T47D (cell line): ENCODE data around the gene GMPR2.
"Not testable (repeated sequence)": the region's sequence is repeated elsewhere in the genome, so short reads cannot be mapped to it uniquely, and the experiment has no call there.

Source experiments
- DNase-seq, 2 experiments: peaks; one replicate each; pipeline versions ENCODE4 v3.0.0 to v3.0.0-alpha.2; 2011 to 2012; ENCODE audit warnings: low read depth in 1 of 2, low spot score in 1 of 2
- JUND ChIP-seq: IDR thresholded peaks from 2 replicates; pipeline ENCODE4 v1.6.1; 2012; ENCODE audit warnings: low read depth
- in situ Hi-C: cut with HindIII; loops from 2 replicates; pipeline ENCODE4 v1.10.0; 2016; ENCODE audit warnings: low sequenced_read_pairs, low pct_unique_long_range_greater_than_20kb

GMPR2 gene

DNA sequence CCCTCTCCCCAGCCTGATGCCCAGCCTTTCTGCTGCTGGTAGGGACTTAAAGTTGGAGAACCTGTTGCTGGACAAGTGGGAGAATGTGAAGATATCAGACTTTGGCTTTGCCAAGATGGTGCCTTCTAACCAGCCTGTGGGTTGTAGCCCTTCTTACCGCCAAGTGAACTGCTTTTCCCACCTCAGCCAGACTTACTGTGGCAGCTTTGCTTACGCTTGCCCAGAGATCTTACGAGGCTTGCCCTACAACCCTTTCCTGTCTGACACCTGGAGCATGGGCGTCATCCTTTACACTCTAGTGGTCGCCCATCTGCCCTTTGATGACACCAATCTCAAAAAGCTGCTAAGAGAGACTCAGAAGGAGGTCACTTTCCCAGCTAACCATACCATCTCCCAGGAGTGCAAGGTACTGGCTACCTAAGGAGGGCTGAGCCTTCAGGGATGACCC lies 25.6 kb upstream of the GMPR2 start:
- in situ Hi-C loops: no loop called here

DNA sequence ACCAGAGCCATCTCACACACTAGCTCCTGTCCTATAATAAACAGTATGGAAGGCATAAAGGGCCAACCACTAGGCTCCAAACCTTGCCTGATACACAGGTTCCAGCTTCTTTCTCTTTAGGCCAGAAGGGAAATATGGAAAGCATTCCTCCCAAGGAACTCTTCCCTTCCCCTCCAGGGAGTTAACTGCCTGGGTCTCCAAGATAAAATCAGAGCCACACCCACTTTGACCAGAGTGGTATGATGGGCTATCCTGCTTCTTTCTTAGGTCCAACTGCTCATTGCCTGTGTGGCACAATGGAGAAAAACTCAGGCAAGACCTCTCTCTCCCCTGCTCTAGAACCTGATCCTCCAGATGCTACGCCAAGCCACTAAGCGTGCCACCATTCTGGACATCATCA lies 25.1 kb upstream of the GMPR2 start:
- DNase-seq: no peak
- in situ Hi-C loops: no loop called here
- no peak for TF ChIP-seq JUND

More for the DNA sequence above, 25.6 kb upstream of the GMPR2 start:
- DNase-seq: no peak
- TF ChIP-seq JUND: no peak

DNA sequence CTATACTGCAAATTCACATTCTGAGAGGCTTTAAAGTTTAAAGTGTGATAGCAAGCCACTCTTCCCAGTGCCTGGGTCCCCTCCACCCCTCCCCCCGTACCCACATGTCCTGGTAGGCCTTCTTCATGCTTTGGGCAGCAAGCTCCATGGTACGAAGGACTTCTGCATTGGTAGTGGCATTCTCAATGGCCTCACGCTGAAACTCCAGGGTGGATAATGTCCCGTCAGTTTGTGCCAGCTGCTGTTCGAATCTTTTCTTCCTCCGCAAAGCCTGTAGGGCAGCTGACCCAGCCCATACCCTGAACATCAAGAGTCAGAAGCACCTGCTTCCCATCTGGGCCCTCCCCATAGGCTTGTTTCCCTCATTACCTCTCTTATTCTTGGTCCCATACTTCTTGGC lies 21.4 kb upstream of the GMPR2 start:
- no peak for TF ChIP-seq JUND
- DNase-seq: no peak
- in situ Hi-C loops: no loop called here

DNA sequence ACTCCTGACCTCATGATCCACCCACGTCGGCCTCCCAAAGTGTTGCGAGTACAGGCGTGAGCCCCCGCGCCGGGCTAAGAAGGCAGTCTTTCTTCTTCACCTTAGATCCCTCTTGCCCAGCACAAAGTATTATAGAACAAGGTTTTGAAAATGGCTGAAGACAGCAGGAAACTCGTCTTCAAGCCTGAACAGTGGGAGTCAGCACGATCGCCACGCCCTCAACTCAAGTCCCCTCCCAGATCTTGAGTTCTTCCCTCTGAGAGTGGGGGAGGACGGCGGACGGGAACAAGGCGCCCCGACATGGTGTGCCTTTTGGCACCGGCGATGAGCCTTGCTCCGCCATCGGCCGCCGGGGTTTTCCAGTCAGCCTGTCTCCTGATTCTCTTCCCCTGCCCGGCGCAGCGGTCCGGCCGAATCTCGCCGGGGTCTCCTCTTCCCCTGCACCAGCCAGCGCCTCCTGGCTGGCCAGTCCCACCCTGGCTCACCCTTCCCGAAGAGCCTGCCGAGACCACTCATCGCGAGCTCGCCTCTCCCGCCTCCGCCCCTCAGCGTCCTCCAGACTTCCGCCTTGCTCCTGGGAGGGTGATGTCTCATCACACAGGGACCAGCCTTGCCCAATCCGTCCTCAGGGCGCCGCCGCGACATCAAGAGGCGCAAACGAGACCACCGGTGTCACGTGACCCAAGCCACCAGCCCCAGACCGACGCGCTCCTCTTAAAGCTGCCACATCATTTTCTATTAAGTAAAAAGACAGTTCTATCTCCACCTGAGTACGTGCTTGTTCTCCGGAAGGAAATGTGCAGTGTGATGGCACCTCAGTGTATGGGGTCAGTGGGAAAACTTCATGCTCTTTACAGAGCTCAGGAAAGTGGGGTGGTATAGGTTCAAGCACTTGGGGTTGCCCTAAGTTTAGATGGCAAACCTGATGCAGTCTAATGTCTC lies 19.5 kb upstream of the GMPR2 start, which contains the start of gene CHMP4A:
CHMP4A (minus strand) TSS at position 565 of the 942 bp plus-strand sequence; CDS start at position 516, 49 bp downstream.
- in situ Hi-C loops: no loop called here
- DNase-seq: peak; percentile 87 to 96
- TF ChIP-seq JUND: no peak

DNA sequence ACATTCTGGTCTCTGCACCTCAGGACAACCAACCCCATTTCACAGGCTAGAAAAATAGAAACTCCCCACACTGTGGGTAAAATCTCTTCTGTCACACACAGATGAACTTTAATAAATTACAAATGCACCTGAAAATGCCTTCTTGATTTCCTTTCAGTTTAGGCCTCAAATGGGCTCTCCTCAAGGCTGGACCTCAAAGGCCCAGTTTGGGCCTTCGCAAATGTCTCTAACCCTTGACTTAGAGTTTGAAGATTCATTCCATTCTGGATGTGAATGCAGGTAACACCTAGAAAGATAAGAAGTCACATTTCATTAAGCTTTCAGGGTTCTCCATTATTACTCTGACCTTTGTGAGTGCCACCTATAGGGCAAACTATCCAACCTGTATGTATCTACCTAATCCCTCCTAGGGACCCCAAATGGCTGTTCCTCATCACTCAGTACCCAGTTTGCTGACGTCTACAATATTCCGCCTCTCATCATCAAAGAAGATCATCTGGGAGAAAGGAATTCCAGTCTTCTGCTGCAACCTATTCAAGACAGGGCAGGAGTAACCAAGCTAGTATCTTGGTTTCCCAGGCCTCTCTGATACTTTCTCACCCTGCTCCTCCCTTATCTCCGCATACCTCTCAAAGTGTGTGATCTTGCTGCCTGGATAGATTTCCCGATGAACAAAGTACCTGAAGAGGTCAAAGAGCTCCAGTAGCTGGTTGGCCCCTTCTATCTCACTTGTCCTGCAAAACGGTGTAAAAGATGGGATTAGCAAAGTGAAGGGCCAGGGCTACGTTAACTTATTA lies 18.7 kb upstream of the GMPR2 start:
- in situ Hi-C loops: no loop called here
- no peak for TF ChIP-seq JUND
- no peak for DNase-seq

DNA sequence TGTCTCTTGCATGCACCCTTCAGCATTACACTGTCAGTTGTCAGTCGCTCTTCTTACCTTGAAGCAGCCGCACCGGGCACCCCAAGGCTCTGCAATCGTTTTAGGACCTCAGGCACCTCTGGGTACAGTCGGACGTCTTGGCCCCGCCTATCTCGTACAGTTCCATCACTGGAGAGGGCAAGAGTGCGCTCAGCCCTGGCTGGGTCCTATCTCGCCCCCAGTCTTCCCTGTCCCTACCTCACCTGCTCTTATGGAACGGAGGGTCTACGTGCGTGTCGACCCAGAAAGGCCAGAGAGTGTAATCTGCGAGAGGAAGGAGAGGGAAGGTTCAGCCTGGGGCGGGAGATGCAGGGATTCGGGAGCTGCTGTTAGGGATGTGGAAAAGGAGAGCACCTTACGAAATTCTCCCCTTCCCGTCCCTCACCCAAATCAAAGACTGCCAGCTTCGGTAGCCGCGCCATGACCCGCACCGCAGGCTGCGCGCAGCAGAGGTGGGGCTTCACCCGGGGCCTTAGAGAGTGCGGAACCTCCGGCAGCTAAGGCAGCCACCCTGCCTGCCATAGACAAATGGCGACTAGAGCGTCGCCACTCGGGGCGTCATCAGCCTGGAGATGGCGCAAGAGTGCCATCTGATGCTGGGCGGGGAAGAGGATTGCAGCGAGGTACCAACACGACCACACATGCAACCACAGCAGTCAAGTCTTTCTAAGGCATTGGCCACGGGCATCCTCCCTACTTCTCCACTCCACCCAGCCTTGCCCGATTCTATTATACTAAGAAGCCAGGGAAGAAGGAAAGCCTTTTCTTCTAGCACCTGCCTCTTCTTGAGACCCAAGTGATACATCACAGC lies 17.0 kb upstream of the GMPR2 start, which contains the start of gene MDP1:
MDP1 (minus strand) TSS at position 572 of the 850 bp plus-strand sequence; CDS start at position 461, 111 bp downstream.
- peak; percentile 69 to 85 for DNase-seq
- TF ChIP-seq JUND: no peak
- in situ Hi-C loops: no loop called here

DNA sequence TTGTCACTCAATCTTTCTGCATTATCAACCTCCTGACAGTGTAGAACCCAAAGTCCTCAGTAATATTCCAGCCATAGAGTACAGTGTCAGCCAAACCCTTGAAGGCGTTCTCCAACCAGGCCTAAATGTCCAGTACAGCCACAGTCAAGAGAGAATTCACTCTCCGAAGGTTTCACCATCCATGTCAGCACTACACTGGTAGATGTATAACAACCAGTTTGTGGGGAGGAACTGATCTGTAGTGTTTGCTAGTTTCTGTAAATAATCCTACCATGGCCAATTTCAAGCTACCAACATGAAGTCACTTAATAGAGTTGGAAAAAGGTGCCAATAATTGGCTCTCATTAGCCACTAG lies 16.4 kb upstream of the GMPR2 start:
- in situ Hi-C loops: no loop called here
- no peak for TF ChIP-seq JUND
- no peak for DNase-seq

DNA sequence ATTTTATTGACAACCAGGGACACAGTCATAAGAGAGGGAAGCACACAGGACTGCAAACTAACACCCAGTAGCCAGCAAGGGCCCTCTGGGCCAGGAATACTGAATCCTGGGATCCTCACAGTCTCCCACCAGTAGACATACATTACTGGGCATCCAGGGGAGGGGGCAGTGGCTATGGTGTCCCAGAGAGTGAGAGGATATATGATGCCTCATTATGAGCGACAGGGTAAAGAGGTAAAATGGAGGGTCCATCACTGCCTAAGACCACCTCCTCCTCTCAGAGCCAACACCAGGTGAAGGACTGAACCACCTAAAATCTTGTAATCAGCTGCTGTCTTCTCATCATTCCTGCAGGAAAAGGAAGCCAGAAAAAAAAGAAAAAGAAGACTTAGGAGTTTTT lies 15.9 kb upstream of the GMPR2 start:
- DNase-seq, in situ Hi-C loops: not testable (repeated sequence)

DNA sequence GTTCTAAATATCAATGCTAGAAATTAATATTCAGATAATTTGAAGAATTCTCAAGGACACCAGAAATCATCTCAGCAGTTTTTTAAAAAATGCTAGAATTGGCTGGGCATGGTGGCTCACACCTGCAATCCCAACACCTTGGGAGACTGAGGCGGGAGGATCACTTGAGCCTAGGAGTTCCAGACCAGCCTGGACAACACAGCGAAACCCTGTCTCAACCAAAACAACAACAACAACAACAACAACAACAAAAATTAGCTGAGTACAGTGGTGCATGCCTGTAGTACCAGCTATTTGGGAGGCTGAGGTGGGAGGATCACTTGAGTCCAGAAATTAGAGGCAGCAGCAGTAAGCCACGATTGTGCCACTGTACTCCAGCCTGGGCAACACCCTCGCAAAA lies 13.6 kb upstream of the GMPR2 start:
- in situ Hi-C loops: no loop called here
- no peak for TF ChIP-seq JUND
- DNase-seq: no peak

DNA sequence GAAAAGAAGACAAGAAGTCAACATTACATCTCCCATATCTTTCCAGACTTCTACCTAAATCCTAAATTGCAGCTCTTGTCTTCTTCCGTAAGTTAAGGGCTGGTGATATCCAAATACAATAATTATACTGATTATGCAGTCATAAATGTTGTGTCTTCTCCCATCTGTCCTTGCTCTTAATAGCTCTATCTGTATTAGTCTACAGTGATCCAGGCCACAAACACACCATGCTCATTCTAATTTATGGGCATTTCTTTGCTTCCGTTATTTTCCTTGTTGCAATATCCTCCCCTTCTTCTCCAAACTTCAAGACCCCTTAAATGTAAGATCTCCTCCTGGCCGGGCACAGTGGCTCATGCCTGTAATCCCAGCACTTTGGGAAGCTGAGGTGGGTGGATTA lies 13.2 kb upstream of the GMPR2 start:
- no peak for DNase-seq
- in situ Hi-C loops: no loop called here
- no peak for TF ChIP-seq JUND

DNA sequence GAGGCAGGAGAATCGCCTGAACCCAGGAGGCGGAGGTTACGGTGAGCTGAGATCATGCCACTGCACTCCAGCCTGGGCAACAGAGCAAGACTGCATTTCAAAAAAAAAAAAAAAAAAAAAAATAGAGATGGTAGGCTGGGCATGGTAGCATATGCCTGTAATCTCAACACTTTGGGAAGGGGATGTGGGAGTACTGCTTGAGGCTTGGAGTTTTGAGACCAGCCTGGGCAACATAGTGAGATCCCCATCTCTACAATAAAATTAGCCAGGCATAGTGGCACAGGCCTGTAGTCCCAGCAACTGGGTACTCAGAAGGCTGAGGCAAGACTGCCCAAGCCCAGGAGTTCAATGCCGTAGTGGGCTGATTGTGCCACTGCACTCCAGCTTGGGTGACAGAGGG lies 9.7 kb upstream of the GMPR2 start:
- in situ Hi-C loops, DNase-seq: not testable (repeated sequence)

DNA sequence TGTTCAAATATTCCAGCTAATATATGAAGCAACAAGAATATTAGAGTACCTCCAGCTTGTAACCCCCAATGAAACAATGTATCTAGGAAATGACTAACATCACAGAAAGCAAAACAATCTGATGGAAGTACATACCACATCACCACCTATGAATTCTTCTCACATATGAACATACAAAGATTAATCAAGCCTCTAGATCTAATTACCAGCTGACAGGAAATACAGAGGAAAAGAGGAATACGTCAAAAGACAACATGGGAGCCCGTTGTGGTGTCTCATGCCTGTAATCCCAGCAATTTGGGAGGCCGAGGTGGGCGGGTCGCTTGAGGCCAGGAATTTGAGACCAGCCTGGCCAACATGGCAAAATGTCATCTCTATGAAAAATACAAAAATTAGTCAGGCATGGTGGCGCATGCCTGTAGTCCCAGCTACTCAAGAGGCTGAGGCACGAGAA lies 8.1 kb upstream of the GMPR2 start:
- in situ Hi-C loops: no loop called here
- DNase-seq: no peak
- TF ChIP-seq JUND: no peak
